ENCODE results near the gene ZPR1.

DNA sequence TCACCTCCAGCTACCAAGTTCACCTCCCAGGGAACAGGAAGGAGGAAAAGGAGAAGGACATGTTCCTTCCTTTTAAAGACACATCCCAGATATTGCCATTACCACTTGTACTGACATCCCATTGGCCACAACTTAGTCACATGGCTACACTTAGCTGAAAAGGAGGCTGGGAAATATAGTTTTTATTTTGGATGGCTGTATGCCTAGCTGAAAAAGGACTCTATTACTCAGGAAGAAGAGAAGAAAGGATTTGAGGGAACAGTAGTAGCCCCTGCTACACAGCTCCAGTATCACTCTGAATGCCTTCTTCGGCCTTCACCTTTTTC is 5.9 kb upstream of the ZPR1 start:
- TF ChIP-seq, protein P1, sequence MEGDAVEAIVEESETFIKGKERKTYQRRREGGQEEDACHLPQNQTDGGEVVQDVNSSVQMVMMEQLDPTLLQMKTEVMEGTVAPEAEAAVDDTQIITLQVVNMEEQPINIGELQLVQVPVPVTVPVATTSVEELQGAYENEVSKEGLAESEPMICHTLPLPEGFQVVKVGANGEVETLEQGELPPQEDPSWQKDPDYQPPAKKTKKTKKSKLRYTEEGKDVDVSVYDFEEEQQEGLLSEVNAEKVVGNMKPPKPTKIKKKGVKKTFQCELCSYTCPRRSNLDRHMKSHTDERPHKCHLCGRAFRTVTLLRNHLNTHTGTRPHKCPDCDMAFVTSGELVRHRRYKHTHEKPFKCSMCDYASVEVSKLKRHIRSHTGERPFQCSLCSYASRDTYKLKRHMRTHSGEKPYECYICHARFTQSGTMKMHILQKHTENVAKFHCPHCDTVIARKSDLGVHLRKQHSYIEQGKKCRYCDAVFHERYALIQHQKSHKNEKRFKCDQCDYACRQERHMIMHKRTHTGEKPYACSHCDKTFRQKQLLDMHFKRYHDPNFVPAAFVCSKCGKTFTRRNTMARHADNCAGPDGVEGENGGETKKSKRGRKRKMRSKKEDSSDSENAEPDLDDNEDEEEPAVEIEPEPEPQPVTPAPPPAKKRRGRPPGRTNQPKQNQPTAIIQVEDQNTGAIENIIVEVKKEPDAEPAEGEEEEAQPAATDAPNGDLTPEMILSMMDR (IDR thresholded peaks at IDR 0.05), result no peak
- no peak for TF ChIP-seq POLR2A (IDR thresholded peaks at IDR 0.05)
